ENCODE results near the gene KCNA10. TPM values are rescaled to one million over a fixed set of nuclear protein-coding genes. Genes with fewer than 3 reads are reported as not detected.

Gene KCNA10
- total and polyA plus RNA-seq, 8 donors = not detected

DNA sequence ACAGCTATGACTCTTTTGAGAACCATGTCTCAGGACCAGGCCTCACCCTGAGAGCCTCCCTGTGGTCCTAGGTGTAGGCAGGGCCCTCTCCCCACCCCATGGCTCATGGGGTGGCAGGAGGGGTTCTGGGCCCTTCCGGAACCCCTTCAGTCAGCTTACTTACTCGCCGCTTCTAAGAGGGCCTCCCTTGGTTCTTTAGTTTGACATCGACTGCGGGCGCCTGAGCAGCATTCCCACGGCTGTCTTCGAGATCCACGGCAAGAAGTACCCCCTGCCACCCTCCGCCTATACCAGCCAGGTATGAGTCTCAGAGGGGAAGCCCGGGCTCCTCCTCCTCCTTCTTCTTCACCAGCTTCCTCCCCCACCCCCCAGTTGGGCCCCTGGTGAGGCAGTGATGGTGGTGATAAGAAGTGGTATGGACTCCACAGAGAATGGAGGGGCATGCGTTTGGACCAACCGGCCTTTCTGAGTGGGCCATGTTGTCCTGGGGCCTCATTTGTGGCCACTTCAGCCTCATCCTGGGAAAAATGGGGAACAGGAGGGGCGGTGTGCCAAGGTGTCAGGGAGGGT is 28.9 kb downstream of the KCNA10 start:
- intact Hi-C loops (cut with DNase I) = loop anchor here in 1 of 3 donors (10.0 kb wide), 1 partner anchor 285 kb away; no protein-coding TSS in a partner anchor
- 82 to 91% methylated on average over 14 of the region's 14 CpGs for WGBS, 2 donors
- no peaks in the 10 kb centered on the region for H3K9me3 ChIP-seq
- ATAC-seq (no peak), DNase-seq (no peak), FAIRE-seq (no peak)
- no peaks in the 10 kb centered on the region for H3K4me1 ChIP-seq
- H3K4me3 ChIP-seq = no peak overlapping the region
- no peak overlapping the region for H3K27ac ChIP-seq
- H3K27me3 ChIP-seq = no peaks in the 10 kb centered on the region
- TF ChIP-seq, protein P1, sequence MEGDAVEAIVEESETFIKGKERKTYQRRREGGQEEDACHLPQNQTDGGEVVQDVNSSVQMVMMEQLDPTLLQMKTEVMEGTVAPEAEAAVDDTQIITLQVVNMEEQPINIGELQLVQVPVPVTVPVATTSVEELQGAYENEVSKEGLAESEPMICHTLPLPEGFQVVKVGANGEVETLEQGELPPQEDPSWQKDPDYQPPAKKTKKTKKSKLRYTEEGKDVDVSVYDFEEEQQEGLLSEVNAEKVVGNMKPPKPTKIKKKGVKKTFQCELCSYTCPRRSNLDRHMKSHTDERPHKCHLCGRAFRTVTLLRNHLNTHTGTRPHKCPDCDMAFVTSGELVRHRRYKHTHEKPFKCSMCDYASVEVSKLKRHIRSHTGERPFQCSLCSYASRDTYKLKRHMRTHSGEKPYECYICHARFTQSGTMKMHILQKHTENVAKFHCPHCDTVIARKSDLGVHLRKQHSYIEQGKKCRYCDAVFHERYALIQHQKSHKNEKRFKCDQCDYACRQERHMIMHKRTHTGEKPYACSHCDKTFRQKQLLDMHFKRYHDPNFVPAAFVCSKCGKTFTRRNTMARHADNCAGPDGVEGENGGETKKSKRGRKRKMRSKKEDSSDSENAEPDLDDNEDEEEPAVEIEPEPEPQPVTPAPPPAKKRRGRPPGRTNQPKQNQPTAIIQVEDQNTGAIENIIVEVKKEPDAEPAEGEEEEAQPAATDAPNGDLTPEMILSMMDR (IDR thresholded peaks at IDR 0.05) = no peak
- H3K36me3 ChIP-seq = no peaks in the 10 kb centered on the region

DNA sequence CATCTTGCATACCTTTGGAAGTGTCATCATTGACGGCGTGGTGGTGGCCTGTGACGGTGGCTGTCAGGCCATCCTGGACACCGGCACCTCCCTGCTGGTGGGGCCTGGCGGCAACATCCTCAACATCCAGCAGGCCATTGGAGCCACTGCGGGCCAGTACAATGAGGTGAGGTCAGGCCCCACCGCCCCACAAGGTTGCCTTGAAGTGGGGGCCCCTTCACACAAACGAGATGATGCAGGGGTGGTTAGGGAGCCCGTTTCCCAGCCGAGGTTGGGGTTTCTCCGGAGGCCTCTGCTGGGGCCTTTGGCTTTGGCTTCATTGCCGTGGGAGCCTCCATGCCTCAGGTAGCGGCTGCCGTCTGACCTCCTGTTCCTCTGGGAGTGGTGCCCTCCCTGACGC is 29.6 kb downstream of the KCNA10 start:
- no peaks in the 10 kb centered on the region for H3K4me1 ChIP-seq
- DNase-seq = no peak
- no peak overlapping the region for H3K4me3 ChIP-seq
- no peaks in the 10 kb centered on the region for H3K36me3 ChIP-seq
- no peak for FAIRE-seq
- intact Hi-C loops (cut with DNase I) = no loop called here
- WGBS, 2 donors = 86% methylated on average over 14 to 15 of the region's 15 CpGs
- no peaks in the 10 kb centered on the region for H3K27me3 ChIP-seq
- H3K27ac ChIP-seq = no peak overlapping the region
- ATAC-seq = no peak
- no peaks in the 10 kb centered on the region for H3K9me3 ChIP-seq
- TF ChIP-seq, protein P1 (IDR thresholded peaks at IDR 0.05) = no peak

GRCh38 chr1:110488867-110489266 is 30.1 kb downstream of the KCNA10 start:
- H3K9me3 ChIP-seq = no peaks in the 10 kb centered on the region
- intact Hi-C loops (cut with DNase I) = no loop called here
- no peaks in the 10 kb centered on the region for H3K36me3 ChIP-seq
- no peaks in the 10 kb centered on the region for H3K27me3 ChIP-seq
- no peak overlapping the region for H3K27ac ChIP-seq
- no peaks in the 10 kb centered on the region for H3K4me1 ChIP-seq
- FAIRE-seq (no peak), DNase-seq (no peak), ATAC-seq (no peak)
- no peak overlapping the region for H3K4me3 ChIP-seq
- TF ChIP-seq, protein P1 (IDR thresholded peaks at IDR 0.05) = no peak
- 60 to 61% methylated on average over 3 of the region's 3 CpGs for WGBS, 2 donors

- no peak for FAIRE-seq
- H3K27ac ChIP-seq = no peak overlapping the region
- no peak for ATAC-seq
- H3K4me3 ChIP-seq = no peak overlapping the region
- no peak for DNase-seq
- 75 to 88% methylated on average over 12 of the region's 12 CpGs for WGBS, 2 donors
- H3K27me3 ChIP-seq = no peaks in the 10 kb centered on the region
- TF ChIP-seq, protein P1 (IDR thresholded peaks at IDR 0.05) = no peak
- H3K36me3 ChIP-seq = no peaks in the 10 kb centered on the region
- H3K9me3 ChIP-seq = no peaks in the 10 kb centered on the region
- no peaks in the 10 kb centered on the region for H3K4me1 ChIP-seq
- intact Hi-C loops (cut with DNase I) = no loop called here
Measured at GRCh38 chr1:110488161-110488560, 30.8 kb downstream of the KCNA10 start.

- H3K36me3 ChIP-seq = no peaks in the 10 kb centered on the region
- DNase-seq = no peak
- no peak overlapping the region for H3K4me3 ChIP-seq
- H3K9me3 ChIP-seq = no peaks in the 10 kb centered on the region
- H3K4me1 ChIP-seq = no peaks in the 10 kb centered on the region
- TF ChIP-seq, protein P1 (IDR thresholded peaks at IDR 0.05) = no peak
- intact Hi-C loops (cut with DNase I) = no loop called here
- WGBS, 2 donors = 47 to 53% methylated on average over 8 of the region's 8 CpGs
- no peak for FAIRE-seq
- peak in 3 of 4 donors; percentile 44 to 69 (median 55) for ATAC-seq
- H3K27ac ChIP-seq = no peak overlapping the region
- H3K27me3 ChIP-seq = no peaks in the 10 kb centered on the region
Measured at GRCh38 chr1:110487726-110488125, 31.2 kb downstream of the KCNA10 start.
